Measurements from ENCODE around the gene KANK4. TPM values are rescaled to one million over a fixed set of nuclear protein-coding genes. Genes with fewer than 3 reads are reported as not detected.

KANK4 gene
- 57.9 and 59.7 TPM in 2 replicates for total RNA-seq (2014; rRNA removed; shearing (Covaris generic))

DNA sequence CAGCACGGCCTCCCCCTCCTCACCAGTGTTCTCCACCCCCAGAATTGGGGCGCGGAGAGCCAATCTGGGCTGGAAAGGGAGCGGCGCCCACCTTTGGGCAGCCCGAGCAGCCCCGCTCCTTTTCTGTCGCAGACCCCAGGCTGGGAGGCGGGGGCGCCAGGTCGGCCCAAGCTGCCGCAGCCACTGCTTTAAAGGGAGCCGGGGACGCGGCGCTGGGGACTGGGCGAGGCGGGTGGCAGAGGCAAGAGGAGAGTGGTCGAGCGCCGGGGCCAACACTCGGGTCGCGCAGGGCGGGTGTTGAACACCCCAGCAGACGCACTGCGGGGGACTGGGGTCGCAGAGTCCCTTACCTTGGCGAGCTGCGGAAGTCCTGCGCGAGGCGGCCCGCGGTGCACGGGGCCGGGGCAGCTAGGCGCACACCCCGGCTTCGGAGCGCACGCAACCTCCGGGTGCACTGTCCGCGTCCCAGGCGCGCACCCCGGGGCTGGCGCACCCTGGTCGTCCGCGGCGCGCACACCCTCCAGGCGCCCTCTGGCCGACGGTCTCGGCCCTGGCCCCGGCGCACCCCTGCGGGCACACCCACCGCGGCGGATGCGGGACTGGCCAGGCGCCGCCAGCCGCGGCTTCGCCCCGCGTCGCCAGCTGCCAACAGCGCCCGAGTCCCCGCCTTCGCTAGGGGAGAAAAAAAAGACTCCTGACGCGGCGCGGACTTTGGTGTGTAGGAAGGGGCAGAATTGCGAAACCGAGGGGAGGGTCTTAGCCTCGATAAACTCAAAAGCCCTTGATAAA is at the start of gene KANK4:
KANK4 (minus strand) TSS at position 679 of the 789 bp plus-strand sequence. CDS start 37,870 bp downstream, outside the sequence.
- Histone ChIP-seq H3K36me3 (no peaks in the 10 kb centered on the region), H3K4me3 (no peak within 1 kb of the TSS), H3K27ac (no peak within 1 kb of the TSS), H3K9me3 (replicated peaks) (no peaks in the 10 kb centered on the region), H3K27me3 (no peaks in the 10 kb centered on the region), H3K4me1 (peaks cover 21% of the 10 kb centered on the region)
- DNase-seq: no peak

DNA sequence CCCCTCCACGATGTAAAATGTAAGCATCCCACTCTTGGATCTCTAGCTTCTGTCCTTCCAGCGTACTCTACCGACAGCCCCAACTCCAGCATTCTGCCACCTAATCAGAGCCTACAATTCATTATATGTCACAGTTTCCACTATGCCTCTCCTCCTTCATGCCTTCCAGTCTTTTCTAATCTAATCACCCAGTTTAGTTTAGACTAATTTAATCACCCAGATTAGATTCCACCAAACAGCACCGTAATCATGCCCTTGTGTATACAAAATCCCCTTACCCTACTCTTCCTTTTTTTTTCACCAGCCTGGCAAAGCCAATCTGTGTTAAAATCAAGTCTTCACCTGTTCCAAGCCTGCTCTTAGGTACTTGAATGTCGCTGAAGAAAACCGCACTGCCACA is 49.8 kb upstream of the KANK4 start:
- DNase-seq: no peak
- Histone ChIP-seq H3K4me3 (no peak overlapping the region), H3K27ac (no peak overlapping the region), H3K4me1 (peaks cover 36% of the 10 kb centered on the region), H3K9me3 (replicated peaks) (peaks cover 9% of the 10 kb centered on the region; the same call in 1 of the 2 replicates), H3K36me3 (no peaks in the 10 kb centered on the region), H3K27me3 (no peaks in the 10 kb centered on the region)

DNA sequence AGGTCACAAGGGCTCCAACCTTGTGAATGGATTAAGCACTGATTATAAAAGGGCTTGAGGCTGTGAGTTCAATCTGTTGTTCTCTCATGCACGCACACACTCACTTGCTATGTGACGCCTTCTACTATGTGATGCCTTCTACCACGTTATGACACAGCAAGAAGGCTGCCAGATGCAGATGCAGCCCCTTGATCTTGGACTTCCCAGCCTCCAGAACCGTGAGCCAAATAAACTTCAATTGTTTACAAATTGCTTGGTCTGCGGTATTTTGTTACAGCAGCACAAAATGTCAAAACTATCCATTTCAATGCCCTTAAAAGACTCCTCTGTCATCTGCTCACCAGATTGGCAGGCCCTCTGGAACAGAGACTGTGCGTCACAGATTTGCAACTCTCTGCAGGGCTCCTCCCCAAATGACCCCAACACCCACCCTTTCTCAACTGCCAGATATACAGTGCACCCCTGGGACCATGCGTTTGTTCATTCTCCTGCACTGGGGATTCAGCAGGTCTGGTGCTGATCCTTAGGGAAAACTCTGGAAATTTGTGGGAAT is 47.8 kb upstream of the KANK4 start:
- Histone ChIP-seq H3K27ac (no peak overlapping the region), H3K9me3 (replicated peaks) (peaks cover 9% of the 10 kb centered on the region), H3K4me3 (no peak overlapping the region), H3K27me3 (no peaks in the 10 kb centered on the region), H3K4me1 (peaks cover 48% of the 10 kb centered on the region), H3K36me3 (no peaks in the 10 kb centered on the region)
- peak in 1 of 2 experiments; percentile 28 for DNase-seq

DNA sequence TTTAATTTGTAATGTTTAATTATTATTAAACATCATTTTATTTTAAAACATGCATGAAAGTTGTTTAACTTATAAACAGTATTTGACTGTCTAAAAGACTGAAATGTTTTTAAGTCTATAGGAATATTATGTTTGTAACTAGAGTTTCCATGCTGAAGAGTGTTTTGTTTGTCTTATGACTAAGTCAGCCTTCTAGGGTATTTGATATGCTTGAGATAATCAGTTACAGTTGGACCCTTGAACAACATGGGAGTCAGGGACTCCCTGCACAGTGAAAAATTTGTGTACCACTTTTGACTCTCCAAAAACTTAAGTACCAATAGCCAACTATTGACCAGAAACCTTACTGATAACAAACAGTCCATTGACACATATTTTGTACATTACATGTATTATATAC is 45.5 kb upstream of the KANK4 start:
- no peaks in the 10 kb centered on the region for H3K27me3 ChIP-seq
- no peaks in the 10 kb centered on the region for H3K36me3 ChIP-seq
- peak overlapping the region; percentile 53 for H3K27ac ChIP-seq
- peak in 1 of 2 experiments; percentile 70 for DNase-seq
- peaks cover 49% of the 10 kb centered on the region for H3K4me1 ChIP-seq
- no peak overlapping the region for H3K4me3 ChIP-seq
- peaks cover 9% of the 10 kb centered on the region for H3K9me3 ChIP-seq (replicated peaks)

DNA sequence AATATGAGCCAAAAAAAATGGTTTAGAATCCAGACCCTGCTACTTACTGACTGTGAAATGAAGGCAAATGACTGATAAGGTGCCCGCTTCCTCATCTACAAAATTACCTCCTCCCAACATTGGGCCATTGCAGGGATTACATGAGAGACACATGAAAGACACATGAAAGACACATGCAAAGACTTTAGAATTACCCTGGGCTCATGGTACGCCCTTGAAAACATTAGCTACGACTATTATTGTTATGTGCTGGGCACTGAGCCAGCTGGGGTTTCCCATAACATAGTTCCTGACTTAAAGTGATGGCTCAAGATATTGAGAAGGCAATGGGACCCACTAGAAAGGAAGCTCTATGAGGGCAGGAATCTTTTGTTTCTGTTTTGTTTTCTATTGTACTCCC is 43.7 kb upstream of the KANK4 start:
- Histone ChIP-seq H3K4me3 (no peak overlapping the region), H3K9me3 (replicated peaks) (peaks cover 9% of the 10 kb centered on the region), H3K27ac (peak overlapping the region; percentile 61), H3K27me3 (no peaks in the 10 kb centered on the region), H3K4me1 (peaks cover 43% of the 10 kb centered on the region), H3K36me3 (no peaks in the 10 kb centered on the region)
- DNase-seq: peak; percentile 44 to 70

DNA sequence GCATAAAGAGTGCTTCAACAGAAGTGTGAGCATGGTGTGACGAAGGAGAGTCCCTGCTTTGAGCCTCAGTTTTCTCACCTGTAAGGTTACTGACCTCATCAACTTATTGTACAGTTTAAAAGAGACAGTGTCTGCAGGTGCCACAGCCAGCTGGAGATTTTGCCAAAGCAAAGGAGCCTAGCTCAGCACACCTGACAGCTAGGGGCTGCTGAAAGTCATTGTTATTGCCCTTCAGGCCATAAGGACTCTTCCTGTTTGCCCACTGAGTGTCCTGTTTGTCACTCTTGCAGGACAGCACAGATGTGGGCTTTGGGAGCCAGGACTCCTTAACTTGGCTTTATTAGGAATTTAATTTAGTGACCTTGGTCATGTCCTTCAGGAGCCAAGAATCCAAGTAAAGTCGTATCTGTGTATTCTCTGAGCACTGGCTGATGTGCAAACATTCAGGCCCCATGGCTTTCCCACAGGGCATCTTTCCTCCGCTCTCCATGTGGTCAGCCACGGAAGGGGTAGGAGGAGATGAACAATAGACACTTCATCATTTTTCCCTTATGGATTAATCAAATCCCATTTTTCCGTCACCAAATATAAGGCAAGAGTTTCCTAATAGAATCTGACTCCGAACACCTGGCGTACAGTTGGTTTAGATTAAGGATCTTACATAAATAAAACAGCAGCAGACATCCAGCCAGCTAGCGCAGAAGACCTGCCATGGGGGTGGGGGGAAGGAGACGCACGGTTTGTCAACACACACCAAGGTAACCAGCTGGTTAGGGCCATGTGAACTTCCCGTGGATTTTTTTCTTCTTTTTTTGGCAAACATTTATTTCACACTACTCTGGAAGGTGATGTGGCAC is 43.1 kb upstream of the KANK4 start:
- Histone ChIP-seq H3K9me3 (replicated peaks) (peaks cover 9% of the 10 kb centered on the region), H3K4me3 (no peak overlapping the region), H3K4me1 (peaks cover 37% of the 10 kb centered on the region), H3K27me3 (no peaks in the 10 kb centered on the region), H3K27ac (peak overlapping the region; percentile 61), H3K36me3 (no peaks in the 10 kb centered on the region)
- DNase-seq: peak; percentile 80 to 89

DNA sequence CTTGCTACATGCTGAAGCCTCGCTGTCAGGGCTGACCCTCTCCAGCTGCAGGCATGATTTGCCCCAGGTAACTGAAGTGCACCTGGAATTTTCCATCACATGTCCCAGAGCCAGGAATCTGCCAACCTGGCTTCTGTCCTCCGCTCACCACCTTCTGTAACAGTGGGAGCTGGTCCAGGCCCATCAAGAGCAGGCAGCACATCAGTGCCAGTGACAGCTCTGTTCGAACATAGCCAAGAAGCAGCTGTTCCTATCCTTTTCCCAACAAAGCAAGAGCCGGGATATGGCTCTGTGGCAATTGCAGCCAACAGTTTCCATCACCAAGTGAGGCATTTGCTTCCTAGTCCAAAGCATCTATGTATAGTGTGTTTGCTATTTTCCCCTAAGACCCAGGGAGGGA is 42.2 kb upstream of the KANK4 start:
- peak; percentile 61 to 84 for DNase-seq
- H3K4me3 ChIP-seq: no peak overlapping the region
- H3K36me3 ChIP-seq: no peaks in the 10 kb centered on the region
- H3K27me3 ChIP-seq: no peaks in the 10 kb centered on the region
- peaks cover 40% of the 10 kb centered on the region for H3K4me1 ChIP-seq
- peak overlapping the region; percentile 61 for H3K27ac ChIP-seq
- peaks cover 2% of the 10 kb centered on the region for H3K9me3 ChIP-seq (replicated peaks)

DNA sequence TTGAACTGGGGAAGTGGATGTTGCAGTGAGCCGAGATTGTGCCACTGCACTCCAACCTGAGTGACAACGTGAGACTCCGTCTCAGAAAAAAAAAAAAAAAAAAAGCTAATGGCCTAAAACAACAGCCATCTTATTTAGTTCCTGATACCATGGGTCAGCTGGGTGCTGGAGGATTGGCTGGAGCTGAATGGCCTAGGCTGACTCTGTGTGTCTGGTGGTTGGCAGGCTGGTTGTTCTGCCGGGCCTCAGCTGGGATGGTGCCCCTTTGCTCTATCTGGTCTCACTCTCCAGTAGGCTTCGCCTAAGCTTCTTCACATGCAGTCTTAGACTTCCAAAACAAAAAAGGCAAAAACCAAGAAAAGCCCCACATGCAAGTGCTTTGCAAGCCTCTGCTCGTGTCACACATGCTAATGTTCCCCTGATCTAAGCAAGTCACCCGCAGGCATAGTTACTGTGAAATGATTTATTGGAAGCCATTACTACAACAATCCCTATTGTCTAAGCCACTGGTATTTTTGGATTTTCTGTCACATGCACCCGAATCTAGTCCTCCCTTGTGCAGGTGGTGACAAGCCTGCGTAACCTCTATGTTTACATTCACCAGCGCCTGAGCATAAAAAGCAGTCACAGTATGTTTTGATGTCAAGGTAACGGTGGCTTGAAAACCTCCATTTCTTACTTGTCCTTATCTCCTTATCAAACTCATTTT is 39.6 kb upstream of the KANK4 start:
- Histone ChIP-seq H3K36me3 (no peaks in the 10 kb centered on the region), H3K9me3 (replicated peaks) (no peaks in the 10 kb centered on the region; the same call in 1 of the 2 replicates), H3K27me3 (no peaks in the 10 kb centered on the region), H3K27ac (no peak overlapping the region), H3K4me1 (peaks cover 37% of the 10 kb centered on the region), H3K4me3 (no peak overlapping the region)
- no peak for DNase-seq

DNA sequence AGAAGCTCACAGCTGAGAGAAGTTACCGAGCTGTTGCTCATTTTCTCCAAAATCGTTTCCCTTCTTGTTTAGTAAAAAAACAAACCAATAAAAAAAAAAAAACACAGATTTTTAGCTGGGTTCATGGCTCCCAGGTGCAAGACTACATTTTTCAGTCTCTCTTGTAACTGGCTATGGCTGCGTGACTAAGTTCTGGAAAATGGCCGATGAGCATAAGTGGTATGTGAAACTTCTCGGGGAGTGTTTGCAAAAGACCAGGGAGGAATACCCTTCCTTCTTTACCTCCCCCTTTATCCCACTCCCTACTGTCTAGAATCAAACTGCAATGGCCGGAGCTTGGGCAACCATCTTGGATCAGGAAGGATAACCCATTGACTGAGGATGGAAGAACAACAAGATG is 38.7 kb upstream of the KANK4 start:
- no peak for DNase-seq

DNA sequence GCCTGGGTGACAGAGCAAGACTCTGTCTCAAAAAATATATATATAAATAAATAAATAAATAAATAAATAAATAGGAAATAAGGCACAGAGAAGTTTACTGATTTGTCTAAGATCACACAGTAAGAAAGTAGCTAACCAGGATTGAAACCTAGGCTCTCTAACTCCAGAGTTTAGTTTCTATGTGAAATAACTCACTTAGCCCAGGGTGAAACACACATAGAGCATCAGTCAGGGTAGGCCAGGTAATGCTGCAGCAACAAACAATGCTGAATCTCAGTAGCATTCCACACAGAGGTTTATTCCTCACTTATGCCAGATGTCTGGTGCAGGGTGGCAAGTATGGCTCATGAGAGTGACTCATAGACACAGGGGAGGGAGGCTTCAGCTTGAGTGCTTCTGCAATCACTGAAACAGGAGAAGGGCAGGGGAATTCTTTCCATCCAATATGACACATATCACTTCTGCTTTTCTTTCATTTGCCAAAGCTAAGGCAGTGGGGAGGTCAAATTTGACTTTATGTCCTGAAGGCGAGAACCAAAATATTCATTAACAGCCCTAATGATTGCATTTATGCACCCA is 37.1 kb upstream of the KANK4 start:
- Histone ChIP-seq H3K9me3 (replicated peaks) (no peaks in the 10 kb centered on the region), H3K4me3 (no peak overlapping the region), H3K36me3 (no peaks in the 10 kb centered on the region), H3K27ac (no peak overlapping the region), H3K27me3 (no peaks in the 10 kb centered on the region), H3K4me1 (peaks cover 28% of the 10 kb centered on the region)
- peak; percentile 52 to 68 for DNase-seq

More for the DNA sequence above, 38.7 kb upstream of the KANK4 start:
- no peaks in the 10 kb centered on the region for H3K27me3 ChIP-seq
- peaks cover 43% of the 10 kb centered on the region for H3K4me1 ChIP-seq
- no peak overlapping the region for H3K27ac ChIP-seq
- H3K9me3 ChIP-seq (replicated peaks): no peaks in the 10 kb centered on the region
- no peaks in the 10 kb centered on the region for H3K36me3 ChIP-seq
- H3K4me3 ChIP-seq: no peak overlapping the region

DNA sequence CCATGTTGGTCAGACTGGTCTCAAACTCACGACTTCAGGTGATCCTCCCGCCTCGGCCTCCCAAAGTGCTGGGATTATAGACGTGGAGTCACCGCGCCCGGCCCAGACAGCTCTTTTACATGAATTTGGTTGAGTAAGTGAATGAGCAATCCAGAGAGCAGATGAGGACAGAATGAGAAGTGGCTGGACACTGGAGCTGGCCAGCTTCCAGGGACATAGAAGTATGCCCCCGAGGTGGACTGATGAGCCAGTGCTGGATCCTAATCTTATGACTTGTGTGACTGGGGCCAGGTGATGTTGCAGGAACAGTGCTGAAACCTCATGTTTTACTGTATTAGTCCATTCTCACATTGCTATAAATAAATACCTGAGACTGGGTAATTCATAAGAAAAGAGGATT is 35.9 kb upstream of the KANK4 start:
- no peak for DNase-seq
- H3K27me3 ChIP-seq: no peaks in the 10 kb centered on the region
- H3K9me3 ChIP-seq (replicated peaks): no peaks in the 10 kb centered on the region
- H3K36me3 ChIP-seq: no peaks in the 10 kb centered on the region
- no peak overlapping the region for H3K4me3 ChIP-seq
- H3K27ac ChIP-seq: no peak overlapping the region
- H3K4me1 ChIP-seq: peaks cover 24% of the 10 kb centered on the region

DNA sequence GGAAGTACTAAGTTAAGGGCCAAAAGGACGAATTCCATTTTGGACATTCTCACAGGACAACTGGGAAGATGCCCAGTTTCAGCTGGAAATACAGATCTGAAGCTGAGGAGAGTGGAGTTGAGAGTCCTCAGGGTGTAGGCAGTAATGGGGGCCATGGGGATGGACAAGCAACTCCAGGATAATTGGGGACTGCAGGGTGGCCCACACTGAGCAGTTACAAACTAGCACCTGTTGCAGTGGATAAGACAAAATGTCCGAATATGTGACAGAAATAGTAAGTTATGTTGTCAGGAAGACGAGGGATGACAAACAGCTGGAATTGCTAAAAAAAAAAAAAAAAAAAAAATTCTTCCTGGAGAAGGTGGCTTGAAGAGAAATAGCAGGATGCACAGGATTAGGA is 34.6 kb upstream of the KANK4 start:
- no peaks in the 10 kb centered on the region for H3K27me3 ChIP-seq
- H3K27ac ChIP-seq: peak overlapping the region; percentile 45
- H3K9me3 ChIP-seq (replicated peaks): no peaks in the 10 kb centered on the region
- peak; percentile 51 to 80 for DNase-seq
- H3K4me1 ChIP-seq: peaks cover 26% of the 10 kb centered on the region
- H3K4me3 ChIP-seq: no peak overlapping the region
- no peaks in the 10 kb centered on the region for H3K36me3 ChIP-seq

DNA sequence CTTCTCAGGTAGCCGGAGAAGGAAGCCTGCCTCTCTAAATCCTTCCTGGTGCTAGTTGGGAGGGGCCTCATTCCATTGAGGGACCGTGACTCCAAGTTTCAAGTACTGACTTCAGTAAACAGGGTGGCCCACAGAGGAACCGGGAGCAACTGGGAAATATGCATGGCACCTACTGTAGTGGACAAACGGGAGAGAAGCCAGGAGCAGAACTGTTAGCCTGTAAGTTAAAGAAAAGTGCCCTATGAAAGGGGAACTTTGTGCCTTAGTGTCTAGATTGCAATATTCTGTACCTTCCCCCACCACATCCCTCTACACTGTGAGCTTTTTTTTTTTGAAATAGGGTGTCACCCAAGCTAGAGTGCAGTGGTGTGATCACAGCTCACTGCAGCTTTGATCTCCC is 33.2 kb upstream of the KANK4 start:
- Histone ChIP-seq H3K4me1 (peaks cover 30% of the 10 kb centered on the region), H3K4me3 (no peak overlapping the region), H3K27me3 (no peaks in the 10 kb centered on the region), H3K27ac (no peak overlapping the region), H3K36me3 (no peaks in the 10 kb centered on the region), H3K9me3 (replicated peaks) (no peaks in the 10 kb centered on the region)
- DNase-seq: no peak
